MM.1S (cell line): Measurements from ENCODE around the gene GDF9.

ENCODE experiments used
- DNase-seq: peaks from one replicate; pipeline ENCODE4 v3.0.0-alpha.2; 2015
- H2AFZ ChIP-seq: fragments of 300-600 bp; sonication (generic); 2 replicates; pipeline ENCODE4 v1.6.0; 2016; ENCODE audit warnings: antibody characterized with exemption, low read length
- H3F3A ChIP-seq: fragments of 300-600 bp; sonication (generic); 2 replicates; pipeline ENCODE4 v1.6.1; 2016; ENCODE audit warnings: mild to moderate bottlenecking, antibody characterized with exemption, low read length, moderate library complexity, mixed read lengths; ENCODE audit not compliant: insufficient read depth
- H3K27ac ChIP-seq: fragments of 300-600 bp; sonication (generic); 2 replicates; pipeline ENCODE4 v1.5.1; 2016; ENCODE audit warnings: mild to moderate bottlenecking, low read length
- H3K27me3 ChIP-seq: fragments of 300-600 bp; sonication (generic); replicated peaks from 2 replicates; pipeline ENCODE4 v1.6.0; 2016; ENCODE audit warnings: low read length; ENCODE audit not compliant: insufficient read depth
- H3K36me3 ChIP-seq: fragments of 300-600 bp; sonication (generic); replicated peaks from 2 replicates; pipeline ENCODE4 v1.6.1; 2016; ENCODE audit warnings: mild to moderate bottlenecking, low read length, mixed read lengths; ENCODE audit not compliant: insufficient read depth
- H3K4me1 ChIP-seq: fragments of 300-600 bp; sonication (generic); 2 replicates; pipeline ENCODE4 v1.6.1; 2016; ENCODE audit warnings: low read length, mixed read lengths
- H3K4me2 ChIP-seq: fragments of 300-600 bp; sonication (generic); 2 replicates; pipeline ENCODE4 v1.6.0; 2016; ENCODE audit warnings: low read depth, low read length
- H3K4me3 ChIP-seq: fragments of 300-600 bp; sonication (generic); 2 replicates; pipeline ENCODE4 v1.5.1; 2016; ENCODE audit warnings: low read length, mixed read lengths
- H3K79me2 ChIP-seq: fragments of 300-600 bp; sonication (generic); 2 replicates; pipeline ENCODE4 v1.6.1; 2016; ENCODE audit warnings: mixed run types, low read length, mixed read lengths
- H3K9ac ChIP-seq: fragments of 300-600 bp; sonication (generic); 2 replicates; pipeline ENCODE4 v1.6.1; 2016; ENCODE audit warnings: low read length, mixed read lengths
- H3K9me2 ChIP-seq: fragments of 300-600 bp; sonication (generic); replicated peaks from 2 replicates; pipeline ENCODE4 v1.6.1; 2016; ENCODE audit warnings: mild to moderate bottlenecking, low read length, mixed read lengths; ENCODE audit not compliant: insufficient read depth
- H3K9me3 ChIP-seq: fragments of 300-600 bp; sonication (generic); replicated peaks from 2 replicates; pipeline ENCODE4 v1.6.1; 2016; ENCODE audit warnings: mild to moderate bottlenecking, low read length, mixed read lengths; ENCODE audit not compliant: insufficient read depth
- H4K20me1 ChIP-seq: fragments of 300-600 bp; sonication (generic); 2 replicates; pipeline ENCODE4 v1.6.1; 2016; ENCODE audit warnings: mild to moderate bottlenecking, low read length, moderate library complexity, mixed read lengths; ENCODE audit not compliant: insufficient read depth
- EZH2 ChIP-seq: fragments of 300-600 bp; sonication (generic); optimal IDR thresholded peaks from 2 replicates; pipeline ENCODE3; 2017; ENCODE audit warnings: low read depth, mild to moderate bottlenecking, antibody characterized with exemption, low read length, mixed read lengths
- EZH2phosphoT487 ChIP-seq: fragments of 300-600 bp; sonication (generic); IDR thresholded peaks from 2 replicates; pipeline ENCODE4 v1.6.1; 2018; ENCODE audit warnings: antibody characterized with exemption, low read length
- TF ChIP-seq, protein P1 (sequence below): fragments of 300-600 bp; sonication (generic); IDR thresholded peaks from 2 replicates; pipeline ENCODE4 v1.5.1; 2016; ENCODE audit warnings: antibody characterized with exemption, low read length, mixed read lengths

Gene GDF9

DNA sequence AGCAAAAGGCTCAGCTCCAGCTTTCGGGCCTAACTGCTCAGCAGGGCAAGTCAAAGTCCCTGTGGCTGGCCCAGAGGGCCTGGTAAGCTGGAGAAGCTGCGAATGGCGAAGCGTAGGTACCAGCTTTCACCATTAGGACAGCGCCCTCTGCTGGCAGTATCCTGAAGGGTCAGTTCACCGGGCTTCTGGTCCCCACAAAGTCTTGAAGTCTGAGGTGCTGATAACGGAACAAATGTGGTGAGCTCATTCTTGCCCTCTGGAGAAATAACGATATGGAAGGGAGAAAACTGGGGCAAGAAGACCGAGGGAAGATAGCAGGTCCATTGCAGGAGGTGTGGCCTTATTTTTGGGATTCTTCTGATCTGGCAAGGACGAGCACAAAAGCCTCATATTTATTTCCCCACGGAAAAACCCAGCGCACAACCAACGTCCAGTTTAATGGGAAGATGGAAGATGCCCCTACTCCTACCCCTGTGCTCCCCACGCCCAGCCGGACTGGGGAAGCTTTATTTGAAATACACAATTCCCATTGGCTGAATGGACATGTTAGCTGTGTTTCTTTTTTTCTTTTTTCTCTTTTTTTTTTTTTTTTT is 46.0 kb downstream of the GDF9 start:
- Histone ChIP-seq H3K9me3 (no peaks in the 10 kb centered on the region), H4K20me1 (no peaks in the 10 kb centered on the region), H3K27me3 (no peaks in the 10 kb centered on the region), H2AFZ (no peak overlapping the region), H3K9ac (no peak overlapping the region), H3K4me2 (no peak overlapping the region), H3K9me2 (no peaks in the 10 kb centered on the region), H3K4me1 (no peaks in the 10 kb centered on the region), H3K36me3 (no peaks in the 10 kb centered on the region), H3K27ac (no peak overlapping the region), H3K4me3 (no peak overlapping the region), H3K79me2 (no peaks in the 10 kb centered on the region), H3F3A (no peaks in the 10 kb centered on the region)
- DNase-seq: peak; percentile 91
- no peak for TF ChIP-seq EZH2phosphoT487
- TF ChIP-seq, protein P1, sequence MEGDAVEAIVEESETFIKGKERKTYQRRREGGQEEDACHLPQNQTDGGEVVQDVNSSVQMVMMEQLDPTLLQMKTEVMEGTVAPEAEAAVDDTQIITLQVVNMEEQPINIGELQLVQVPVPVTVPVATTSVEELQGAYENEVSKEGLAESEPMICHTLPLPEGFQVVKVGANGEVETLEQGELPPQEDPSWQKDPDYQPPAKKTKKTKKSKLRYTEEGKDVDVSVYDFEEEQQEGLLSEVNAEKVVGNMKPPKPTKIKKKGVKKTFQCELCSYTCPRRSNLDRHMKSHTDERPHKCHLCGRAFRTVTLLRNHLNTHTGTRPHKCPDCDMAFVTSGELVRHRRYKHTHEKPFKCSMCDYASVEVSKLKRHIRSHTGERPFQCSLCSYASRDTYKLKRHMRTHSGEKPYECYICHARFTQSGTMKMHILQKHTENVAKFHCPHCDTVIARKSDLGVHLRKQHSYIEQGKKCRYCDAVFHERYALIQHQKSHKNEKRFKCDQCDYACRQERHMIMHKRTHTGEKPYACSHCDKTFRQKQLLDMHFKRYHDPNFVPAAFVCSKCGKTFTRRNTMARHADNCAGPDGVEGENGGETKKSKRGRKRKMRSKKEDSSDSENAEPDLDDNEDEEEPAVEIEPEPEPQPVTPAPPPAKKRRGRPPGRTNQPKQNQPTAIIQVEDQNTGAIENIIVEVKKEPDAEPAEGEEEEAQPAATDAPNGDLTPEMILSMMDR: peak; percentile 92

DNA sequence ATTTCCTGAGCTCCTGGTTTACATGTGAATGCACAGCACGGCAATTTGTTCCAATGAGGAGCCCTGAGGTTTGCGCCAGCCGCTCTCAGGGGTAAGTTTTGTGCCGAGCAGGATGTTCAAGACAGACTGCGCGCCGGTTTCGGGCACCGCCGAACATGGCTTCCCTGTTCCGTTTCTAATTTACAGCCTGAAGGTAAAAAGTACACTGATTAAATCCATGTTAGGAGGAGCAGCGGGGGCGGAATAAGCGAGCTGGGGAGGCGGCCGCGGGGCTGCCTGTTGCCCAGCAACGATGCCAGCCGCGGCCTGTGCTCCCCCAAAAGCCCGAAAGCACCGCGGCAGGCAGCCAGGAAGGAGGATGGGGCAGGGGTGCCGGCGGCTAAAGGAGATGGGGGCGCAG is 46.8 kb downstream of the GDF9 start:
- Histone ChIP-seq H3K4me1 (no peaks in the 10 kb centered on the region), H3K4me2 (no peak overlapping the region), H3K27ac (no peak overlapping the region), H2AFZ (no peak overlapping the region), H3K36me3 (no peaks in the 10 kb centered on the region), H3K79me2 (no peaks in the 10 kb centered on the region), H3K9ac (no peak overlapping the region), H3K9me3 (no peaks in the 10 kb centered on the region), H4K20me1 (no peaks in the 10 kb centered on the region), H3F3A (no peaks in the 10 kb centered on the region), H3K27me3 (no peaks in the 10 kb centered on the region), H3K9me2 (no peaks in the 10 kb centered on the region), H3K4me3 (no peak overlapping the region)
- no peak for DNase-seq
- TF ChIP-seq EZH2phosphoT487 (no peak), EZH2 (no peak)
- TF ChIP-seq, protein P1: no peak

DNA sequence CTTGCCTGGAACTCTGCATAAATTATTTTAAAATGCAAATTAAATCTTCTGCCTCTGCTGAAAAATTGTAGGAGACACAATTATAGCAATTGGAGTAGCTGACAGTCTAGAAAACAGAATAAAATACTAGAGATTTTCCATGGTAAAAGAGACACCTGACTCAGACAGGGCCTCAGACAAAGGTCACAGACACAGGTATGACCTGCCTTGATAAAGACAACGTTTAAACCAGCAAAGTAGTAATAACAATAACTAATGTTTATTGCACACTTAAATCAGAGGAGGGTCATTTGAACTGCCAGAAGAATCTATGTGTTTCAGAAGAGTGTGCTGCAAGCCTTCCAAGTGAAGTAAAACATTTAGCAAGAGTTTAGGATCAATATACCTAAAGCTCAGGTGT is 49.3 kb downstream of the GDF9 start:
- no peak overlapping the region for H2AFZ ChIP-seq
- no peak overlapping the region for H3K27ac ChIP-seq

More for the DNA sequence above, 49.3 kb downstream of the GDF9 start:
- Histone ChIP-seq H3K4me1 (no peaks in the 10 kb centered on the region), H3K9me3 (no peaks in the 10 kb centered on the region), H3K4me2 (no peak overlapping the region), H3K9ac (no peak overlapping the region), H3K4me3 (no peak overlapping the region), H3K79me2 (no peaks in the 10 kb centered on the region), H3K9me2 (no peaks in the 10 kb centered on the region), H4K20me1 (no peaks in the 10 kb centered on the region), H3F3A (no peaks in the 10 kb centered on the region), H3K36me3 (no peaks in the 10 kb centered on the region), H3K27me3 (no peaks in the 10 kb centered on the region; the same call in 1 of the 2 replicates)
- TF ChIP-seq, protein P1: no peak
- no peak for TF ChIP-seq EZH2phosphoT487
- TF ChIP-seq EZH2: no peak
- no peak for DNase-seq
